Measurements from ENCODE around the gene RCBTB2. TPM values are rescaled to one million over a fixed set of nuclear protein-coding genes. Genes with fewer than 3 reads are reported as not detected.

The RCBTB2 gene
- total RNA-seq, 1 donor from 2014 or later = 1.8 TPM

DNA sequence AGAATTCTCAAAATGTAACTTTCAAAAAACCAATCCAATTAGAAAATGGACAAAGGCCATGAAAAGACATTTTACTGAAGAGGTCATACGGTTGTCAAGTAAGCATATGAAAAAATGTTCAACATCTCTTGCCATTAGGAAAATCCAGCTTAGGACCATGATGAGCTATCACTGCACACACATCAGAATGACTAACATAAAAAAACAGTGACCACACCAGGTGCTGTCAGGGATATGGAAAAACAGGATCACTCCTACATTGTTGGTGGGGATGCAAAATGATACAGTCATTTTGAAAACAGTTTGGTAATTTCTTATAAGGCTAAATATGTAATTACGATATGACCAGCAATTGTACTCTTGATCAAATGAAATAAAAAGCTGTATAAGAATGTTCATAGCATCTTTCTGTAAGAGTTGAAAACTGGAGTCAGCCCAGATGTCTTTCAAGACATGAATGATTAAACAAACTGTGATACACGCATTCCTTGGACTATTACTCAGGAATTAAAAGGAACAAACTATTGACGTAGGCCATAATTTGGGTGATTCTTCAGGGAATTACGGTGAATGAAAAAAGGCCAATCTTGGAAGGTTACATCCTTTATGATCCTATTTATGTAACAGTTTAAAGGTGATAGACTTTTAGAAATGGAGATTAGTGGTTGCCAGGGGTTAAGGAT lies 26.9 kb upstream of the RCBTB2 start:
- Histone ChIP-seq H3K4me3 (ENCODE audit: low read depth, low read length) (no peak overlapping the region), H3K27me3 (ENCODE audit: control insufficient read depth, insufficient read depth, low read length) (no peaks in the 10 kb centered on the region), H3K36me3 (ENCODE audit: control insufficient read depth, insufficient read depth, low read length) (no peaks in the 10 kb centered on the region)
- TF ChIP-seq, protein P1, sequence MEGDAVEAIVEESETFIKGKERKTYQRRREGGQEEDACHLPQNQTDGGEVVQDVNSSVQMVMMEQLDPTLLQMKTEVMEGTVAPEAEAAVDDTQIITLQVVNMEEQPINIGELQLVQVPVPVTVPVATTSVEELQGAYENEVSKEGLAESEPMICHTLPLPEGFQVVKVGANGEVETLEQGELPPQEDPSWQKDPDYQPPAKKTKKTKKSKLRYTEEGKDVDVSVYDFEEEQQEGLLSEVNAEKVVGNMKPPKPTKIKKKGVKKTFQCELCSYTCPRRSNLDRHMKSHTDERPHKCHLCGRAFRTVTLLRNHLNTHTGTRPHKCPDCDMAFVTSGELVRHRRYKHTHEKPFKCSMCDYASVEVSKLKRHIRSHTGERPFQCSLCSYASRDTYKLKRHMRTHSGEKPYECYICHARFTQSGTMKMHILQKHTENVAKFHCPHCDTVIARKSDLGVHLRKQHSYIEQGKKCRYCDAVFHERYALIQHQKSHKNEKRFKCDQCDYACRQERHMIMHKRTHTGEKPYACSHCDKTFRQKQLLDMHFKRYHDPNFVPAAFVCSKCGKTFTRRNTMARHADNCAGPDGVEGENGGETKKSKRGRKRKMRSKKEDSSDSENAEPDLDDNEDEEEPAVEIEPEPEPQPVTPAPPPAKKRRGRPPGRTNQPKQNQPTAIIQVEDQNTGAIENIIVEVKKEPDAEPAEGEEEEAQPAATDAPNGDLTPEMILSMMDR (IDR thresholded peaks at IDR 0.05; ENCODE audit: insufficient read depth, low read length, severe bottlenecking) = no peak
- DNase-seq (ENCODE audit: low read depth) (peak; percentile 92), FAIRE-seq (no peak)

DNA sequence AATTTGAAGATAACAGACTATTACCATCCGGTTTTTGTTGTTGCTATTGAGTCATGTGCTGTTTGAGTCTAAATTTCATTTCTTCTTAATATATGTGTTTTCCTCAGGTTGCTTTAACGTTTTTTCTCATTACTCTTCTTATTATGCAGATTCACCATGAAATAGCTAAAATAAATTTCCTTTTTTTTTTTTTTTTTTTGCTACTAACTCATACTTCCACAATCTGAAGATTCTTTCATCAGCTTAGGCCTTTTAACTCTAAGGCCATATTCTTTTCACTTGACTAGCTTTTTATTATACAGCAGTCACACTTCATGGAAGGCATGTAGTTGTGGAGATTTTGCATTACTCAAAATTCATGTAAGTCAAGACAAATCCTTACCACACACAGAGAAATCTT lies 23.9 kb upstream of the RCBTB2 start:
- H3K27me3 ChIP-seq (ENCODE audit: control insufficient read depth, insufficient read depth, low read length) = no peaks in the 10 kb centered on the region
- no peak overlapping the region for H3K4me3 ChIP-seq (ENCODE audit: low read depth, low read length)
- TF ChIP-seq, protein P1 (IDR thresholded peaks at IDR 0.05; ENCODE audit: insufficient read depth, low read length, severe bottlenecking) = no peak
- FAIRE-seq (no peak), DNase-seq (ENCODE audit: low read depth) (no peak)
- H3K36me3 ChIP-seq (ENCODE audit: control insufficient read depth, insufficient read depth, low read length) = no peaks in the 10 kb centered on the region

DNA sequence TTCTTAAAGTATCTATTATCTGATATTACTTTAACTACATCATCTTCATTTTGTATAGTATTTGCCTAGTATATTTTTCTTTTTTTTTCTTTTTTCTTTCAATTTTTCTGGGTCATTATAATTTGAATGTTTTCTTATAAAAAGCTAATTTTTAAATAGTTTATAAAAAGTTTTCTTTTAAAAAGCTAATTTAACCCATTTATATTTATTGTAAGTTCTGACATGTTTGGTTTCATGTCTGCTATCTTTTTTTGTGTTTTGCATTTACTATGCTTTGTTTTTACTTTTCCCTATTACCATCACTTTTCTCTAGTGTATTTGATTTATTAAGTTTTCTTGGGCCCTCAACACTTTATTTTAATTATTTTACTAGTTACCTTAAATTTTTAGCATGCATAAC lies 22.6 kb upstream of the RCBTB2 start:
- H3K27me3 ChIP-seq (ENCODE audit: control insufficient read depth, insufficient read depth, low read length) = no peaks in the 10 kb centered on the region
- H3K36me3 ChIP-seq (ENCODE audit: control insufficient read depth, insufficient read depth, low read length) = no peaks in the 10 kb centered on the region
- FAIRE-seq (no peak), DNase-seq (ENCODE audit: low read depth) (no peak)
- H3K4me3 ChIP-seq (ENCODE audit: low read depth, low read length) = no peak overlapping the region
- TF ChIP-seq, protein P1 (IDR thresholded peaks at IDR 0.05; ENCODE audit: insufficient read depth, low read length, severe bottlenecking) = no peak

DNA sequence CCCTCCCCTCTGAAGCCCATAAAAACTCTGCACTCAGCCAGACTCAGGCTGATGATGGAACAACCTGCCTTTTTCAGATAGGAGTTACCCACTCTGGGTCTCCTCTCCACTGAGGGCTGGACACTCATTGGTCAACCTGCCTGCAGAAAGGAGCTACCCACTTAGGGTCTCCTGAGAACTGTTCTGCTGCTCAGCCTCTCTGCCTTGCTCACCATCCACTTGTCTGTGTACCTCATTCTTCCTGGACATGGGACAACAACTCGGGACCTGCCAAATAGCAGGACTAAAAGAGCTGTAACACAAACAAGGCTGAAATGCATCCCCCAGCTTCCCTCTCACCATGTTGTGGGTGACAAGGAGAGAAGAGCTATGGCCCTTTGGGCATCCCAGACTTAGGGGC lies 18.4 kb upstream of the RCBTB2 start:
- TF ChIP-seq, protein P1 (IDR thresholded peaks at IDR 0.05; ENCODE audit: insufficient read depth, low read length, severe bottlenecking) = no peak
- FAIRE-seq (no peak), DNase-seq (ENCODE audit: low read depth) (no peak)
- no peaks in the 10 kb centered on the region for H3K27me3 ChIP-seq (ENCODE audit: control insufficient read depth, insufficient read depth, low read length)
- H3K36me3 ChIP-seq (ENCODE audit: control insufficient read depth, insufficient read depth, low read length) = no peaks in the 10 kb centered on the region
- H3K4me3 ChIP-seq (ENCODE audit: low read depth, low read length) = no peak overlapping the region

DNA sequence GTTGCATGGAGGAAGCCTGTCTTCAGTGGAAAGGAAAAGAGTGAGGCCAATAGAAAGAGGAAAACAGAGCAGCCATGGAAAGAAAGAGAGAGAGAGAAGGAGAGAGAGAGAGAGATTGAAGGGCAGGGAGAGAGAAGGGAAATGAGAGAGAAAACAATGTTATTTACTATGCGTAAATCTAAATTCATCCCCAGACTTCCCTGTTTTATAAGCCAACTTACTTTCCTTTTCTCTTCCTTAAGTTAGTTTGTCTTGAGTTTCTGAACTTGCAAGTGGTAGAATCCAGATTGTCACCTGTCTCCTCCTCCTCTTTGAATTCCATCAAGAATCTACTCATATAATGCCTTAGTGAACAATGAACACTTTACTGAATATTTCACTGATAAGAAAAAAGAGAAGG lies 16.8 kb upstream of the RCBTB2 start:
- TF ChIP-seq, protein P1 (IDR thresholded peaks at IDR 0.05; ENCODE audit: insufficient read depth, low read length, severe bottlenecking) = no peak
- DNase-seq (ENCODE audit: low read depth) = no peak
- Histone ChIP-seq H3K27me3 (ENCODE audit: control insufficient read depth, insufficient read depth, low read length) (no peaks in the 10 kb centered on the region), H3K36me3 (ENCODE audit: control insufficient read depth, insufficient read depth, low read length) (no peaks in the 10 kb centered on the region), H3K4me3 (ENCODE audit: low read depth, low read length) (no peak overlapping the region)
- no peak for FAIRE-seq

DNA sequence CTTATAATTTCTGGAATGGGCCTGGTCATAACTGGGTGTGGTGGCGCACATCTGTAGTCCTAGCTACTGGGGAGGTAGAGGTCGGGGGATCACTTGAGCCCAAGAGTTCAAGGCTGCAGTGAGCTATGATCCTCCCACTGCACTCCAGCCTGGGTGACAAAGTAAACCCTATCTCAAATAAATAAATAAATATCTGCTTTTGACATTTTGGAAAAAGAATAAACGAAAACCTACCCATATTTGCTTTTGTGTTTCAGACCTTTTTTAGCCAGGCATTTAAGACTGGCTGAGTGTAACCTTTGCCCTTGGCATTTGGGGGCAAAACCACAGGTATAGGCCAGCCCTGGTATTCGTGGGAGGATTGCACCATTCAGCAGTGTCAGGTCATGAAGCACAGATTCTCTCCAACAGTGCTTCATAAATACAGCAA lies 14.8 kb upstream of the RCBTB2 start:
- TF ChIP-seq, protein P1 (IDR thresholded peaks at IDR 0.05; ENCODE audit: insufficient read depth, low read length, severe bottlenecking) = no peak
- DNase-seq (ENCODE audit: low read depth) = no peak
- no peak for FAIRE-seq

More for the DNA sequence above, 14.8 kb upstream of the RCBTB2 start:
- Histone ChIP-seq H3K36me3 (ENCODE audit: control insufficient read depth, insufficient read depth, low read length) (no peaks in the 10 kb centered on the region), H3K4me3 (ENCODE audit: low read depth, low read length) (no peak overlapping the region), H3K27me3 (ENCODE audit: control insufficient read depth, insufficient read depth, low read length) (no peaks in the 10 kb centered on the region)

Data from bronchial epithelial cell (primary cell).